HG03108 (cell line): Measurements from ENCODE around the gene GOLGA7B.
"Not testable (repeated sequence)": the region's sequence is repeated elsewhere in the genome, so short reads cannot be mapped to it uniquely, and the experiment has no call there.

Experiments used
- ATAC-seq: cut with Tn5 transposase; IDR thresholded peaks from one replicate; pipeline ENCODE4 v1.9.1; 2021; ENCODE audit warnings: moderate library complexity; ENCODE audit not compliant: unreplicated experiment

Gene GOLGA7B

DNA sequence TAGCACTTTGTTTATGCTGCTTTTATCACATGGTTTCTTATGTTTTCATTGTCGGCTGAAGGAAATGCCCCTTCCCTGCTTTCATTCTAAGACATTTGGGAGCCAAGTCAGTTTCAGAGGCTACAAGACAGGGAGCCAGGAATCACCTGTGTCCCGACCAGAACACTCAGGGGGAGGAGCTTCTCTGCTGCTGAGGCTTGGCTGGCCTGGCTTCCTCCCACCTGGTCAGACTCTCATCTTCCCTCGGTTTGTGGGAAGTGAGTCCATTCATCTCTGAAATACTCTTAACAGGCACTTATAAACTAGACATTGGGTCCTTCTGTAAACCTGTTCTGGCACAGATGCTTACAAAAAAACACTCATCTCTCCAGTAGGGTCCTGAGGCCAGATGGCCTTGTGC, 19.6 kb upstream of the GOLGA7B start:
- ATAC-seq, result no peak

DNA sequence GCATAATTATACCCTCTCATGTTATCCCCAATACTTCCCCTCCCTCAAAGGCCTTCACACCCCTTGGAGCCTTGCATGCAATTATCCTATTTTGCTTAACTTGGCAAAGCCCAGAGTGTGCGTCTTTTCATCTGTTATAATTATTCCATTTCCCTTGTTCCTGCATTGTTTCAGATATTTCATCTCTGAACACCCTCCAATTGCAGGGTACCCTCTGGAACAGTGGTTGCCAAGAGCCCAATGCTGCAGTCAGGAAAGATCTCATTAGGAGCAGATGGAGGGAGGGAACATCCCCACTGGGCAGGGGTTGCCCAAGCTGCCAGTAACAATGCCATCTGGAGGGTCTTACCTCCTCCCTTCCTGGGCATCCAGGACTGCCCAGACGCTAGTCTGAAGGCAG, 18.4 kb upstream of the GOLGA7B start:
- no peak for ATAC-seq

DNA sequence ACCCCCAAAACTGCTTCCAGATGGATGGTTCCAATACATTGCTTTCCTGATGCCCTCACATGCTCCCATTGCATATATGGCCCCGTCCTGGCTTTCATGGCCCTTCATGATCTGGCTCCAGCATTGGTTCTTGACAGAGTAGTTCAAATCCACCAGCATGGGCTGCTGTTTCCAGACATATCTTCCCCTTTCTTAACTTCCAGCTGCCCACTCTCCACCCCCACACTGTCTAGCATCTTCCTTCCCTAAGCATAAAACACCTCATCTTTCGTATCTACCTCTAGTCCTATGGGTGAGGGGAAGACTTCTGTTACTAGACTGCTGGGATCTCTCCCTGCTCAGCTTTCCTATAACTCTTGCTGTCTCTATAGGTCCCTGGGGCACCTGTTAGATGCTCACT, 13.2 kb upstream of the GOLGA7B start:
- ATAC-seq, result no peak

DNA sequence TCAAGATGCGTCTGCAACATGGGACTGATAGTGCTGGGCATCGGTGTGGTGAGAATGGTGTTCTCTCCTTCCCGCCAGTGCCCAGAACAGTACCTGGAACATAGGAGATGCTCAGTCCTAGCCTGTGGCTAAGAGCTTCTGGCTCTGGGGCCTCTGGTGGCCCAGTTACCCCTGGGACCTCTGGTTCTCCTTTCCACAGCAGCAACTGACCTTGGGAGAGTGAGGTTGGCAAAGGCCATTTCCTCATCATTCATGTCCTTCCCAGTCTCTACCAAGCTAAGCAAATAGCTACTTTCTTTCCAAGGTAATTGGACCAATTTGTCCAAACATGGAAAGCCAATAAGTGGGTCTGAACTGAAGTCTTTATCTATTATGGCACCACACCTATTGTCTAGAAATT, 11.6 kb upstream of the GOLGA7B start:
- ATAC-seq, result no peak

DNA sequence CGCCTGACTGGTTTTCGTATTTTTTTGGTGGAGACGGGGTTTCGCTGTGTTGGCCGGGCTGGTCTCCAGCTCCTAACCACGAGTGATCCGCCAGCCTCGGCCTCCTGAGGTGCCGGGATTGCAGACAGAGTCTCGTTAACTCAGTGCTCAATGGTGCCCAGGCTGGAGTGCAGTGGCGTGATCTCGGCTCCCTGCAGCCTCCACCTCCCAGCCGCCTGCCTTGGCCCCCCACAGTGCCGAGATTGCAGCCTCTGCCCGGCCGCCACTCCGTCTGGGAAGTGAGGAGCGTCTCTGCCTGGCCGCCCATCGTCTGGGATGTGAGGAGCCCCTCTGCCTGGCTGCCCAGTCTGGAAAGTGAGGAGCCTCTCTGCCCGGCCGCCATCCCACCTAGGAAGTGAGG, 8.5 kb upstream of the GOLGA7B start:
- ATAC-seq, result not testable (repeated sequence)

DNA sequence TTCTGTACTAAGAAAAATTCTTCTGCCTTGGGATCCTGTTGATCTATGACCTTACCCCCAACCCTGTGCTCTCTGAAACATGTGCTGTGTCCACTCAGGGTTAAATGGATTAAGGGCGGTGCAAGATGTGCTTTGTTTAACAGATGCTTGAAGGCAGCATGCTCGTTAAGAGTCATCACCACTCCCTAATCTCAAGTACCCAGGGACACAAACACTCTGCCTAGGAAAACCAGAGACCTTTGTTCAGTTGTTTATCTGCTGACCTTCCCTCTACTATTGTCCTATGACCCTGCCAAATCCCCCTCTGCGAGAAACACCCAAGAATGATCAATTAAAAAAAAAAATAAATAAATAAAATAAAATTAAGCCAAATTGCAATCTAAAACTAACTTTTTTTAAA, 7.5 kb upstream of the GOLGA7B start:
- ATAC-seq, result not testable (repeated sequence)

DNA sequence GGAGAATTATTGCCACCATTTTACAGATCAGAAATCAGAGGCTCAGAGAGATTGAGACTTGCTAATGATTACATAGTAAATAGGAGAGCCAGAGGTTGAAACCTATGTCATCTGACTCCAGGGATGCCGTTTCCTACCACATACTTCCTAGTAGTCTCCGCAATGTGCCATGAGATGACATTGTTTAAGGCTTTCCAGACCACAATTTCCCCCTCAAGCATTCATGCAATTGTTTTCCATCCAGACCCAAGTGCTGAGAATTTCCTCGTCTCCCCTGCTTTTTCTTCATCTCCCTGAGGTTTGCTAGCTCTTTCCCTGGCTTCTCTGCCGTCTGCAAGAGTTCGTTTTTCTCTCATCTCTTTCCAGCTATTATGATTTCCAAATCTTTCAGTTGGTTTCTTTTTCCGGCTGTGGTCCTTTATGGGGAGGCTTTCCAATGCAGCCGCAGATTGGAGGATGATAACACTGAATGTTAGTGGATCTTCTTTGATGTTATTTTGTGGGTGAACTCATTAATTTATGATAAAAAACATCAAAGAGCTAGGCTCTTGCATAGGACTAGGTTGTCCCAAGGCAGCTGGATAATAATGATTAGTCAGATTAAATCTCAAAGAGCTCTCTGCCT, 6.9 kb upstream of the GOLGA7B start:
- ATAC-seq, result no peak

DNA sequence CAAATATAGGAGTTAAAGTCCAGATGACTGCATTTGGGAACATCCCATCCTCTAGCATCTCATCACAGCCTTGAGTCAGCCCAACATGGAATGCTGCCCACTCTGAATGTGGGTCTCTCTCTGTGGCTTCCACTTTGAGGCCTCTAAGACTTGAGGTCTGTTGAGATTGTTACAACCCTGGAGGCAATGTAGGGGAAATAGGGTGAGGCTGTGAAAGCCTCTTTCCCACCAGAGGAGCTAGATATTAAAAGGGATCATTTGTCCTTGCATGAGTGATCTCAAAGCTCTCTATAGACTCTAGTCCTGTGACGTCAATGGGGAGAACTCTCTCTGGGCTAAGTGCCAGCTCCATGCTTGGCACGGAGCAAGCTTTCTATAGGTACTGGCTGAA, 6.4 kb upstream of the GOLGA7B start:
- no peak for ATAC-seq

DNA sequence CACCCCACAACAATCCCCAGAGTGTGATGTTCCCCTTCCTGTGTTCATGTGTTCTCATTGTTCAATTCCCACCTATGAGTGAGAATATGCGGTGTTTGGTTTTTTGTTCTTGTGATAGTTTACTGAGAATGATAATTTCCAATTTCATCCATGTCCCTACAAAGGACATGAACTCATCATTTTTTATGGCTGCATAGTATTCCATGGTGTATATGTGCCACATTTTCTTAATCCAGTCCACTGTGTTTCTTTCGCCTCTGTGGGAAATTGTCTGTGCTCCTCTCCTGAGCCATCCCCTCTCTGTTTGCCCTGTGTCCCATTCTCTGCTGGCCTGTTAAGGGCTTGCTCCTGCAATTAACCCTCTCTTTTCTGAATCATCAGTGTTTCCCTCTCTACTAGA, 5.7 kb upstream of the GOLGA7B start:
- ATAC-seq, result not testable (repeated sequence)

DNA sequence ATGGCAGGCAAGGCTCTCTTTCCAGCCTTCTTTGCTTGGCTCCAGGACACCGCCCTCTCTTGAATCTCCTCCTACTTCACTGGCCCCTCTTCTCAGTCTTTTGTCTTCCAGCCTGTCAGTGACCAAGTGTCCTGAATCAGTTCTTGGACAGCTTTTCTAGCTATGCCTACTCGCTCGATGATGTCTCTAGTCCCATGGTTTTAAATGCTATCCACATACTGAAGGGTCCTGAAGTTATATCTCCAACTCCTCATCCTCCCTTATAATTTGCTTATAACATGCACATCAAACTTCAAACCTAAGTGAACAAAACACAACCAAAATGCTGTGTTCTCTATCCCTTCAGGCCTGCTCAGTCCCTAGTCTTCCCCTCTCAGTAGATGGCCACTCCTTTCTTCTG, 5.0 kb upstream of the GOLGA7B start:
- ATAC-seq, result no peak

DNA sequence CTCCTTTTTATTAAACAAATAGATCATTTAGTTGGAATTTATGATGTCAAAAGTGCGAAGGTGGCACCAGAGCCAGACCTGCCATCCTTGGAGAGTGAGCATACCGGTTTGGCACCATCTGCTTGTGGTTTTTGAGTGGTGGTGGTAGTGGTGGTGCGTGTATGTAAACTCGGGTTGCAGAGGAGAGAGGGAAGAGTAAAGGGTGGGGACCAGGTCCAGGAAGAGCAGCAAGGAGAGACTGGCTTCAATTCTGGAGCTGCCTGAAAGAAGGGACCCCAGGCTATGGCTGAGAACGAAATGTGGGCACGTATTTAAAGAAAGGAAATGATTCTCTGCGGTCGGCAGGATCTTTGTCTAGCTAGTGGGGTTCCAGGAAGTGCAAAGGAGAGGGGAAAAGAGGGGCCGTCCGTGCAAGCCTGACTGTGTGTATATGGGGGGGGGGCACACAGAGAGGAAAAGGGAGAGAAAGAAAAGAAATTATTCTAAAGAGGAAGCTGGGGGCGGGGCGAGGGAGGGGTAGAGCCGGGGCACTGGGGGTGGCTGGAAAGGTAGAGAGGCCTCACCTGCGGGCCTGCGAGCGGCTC, 448 bp upstream of the GOLGA7B start:
- ATAC-seq, result no peak

DNA sequence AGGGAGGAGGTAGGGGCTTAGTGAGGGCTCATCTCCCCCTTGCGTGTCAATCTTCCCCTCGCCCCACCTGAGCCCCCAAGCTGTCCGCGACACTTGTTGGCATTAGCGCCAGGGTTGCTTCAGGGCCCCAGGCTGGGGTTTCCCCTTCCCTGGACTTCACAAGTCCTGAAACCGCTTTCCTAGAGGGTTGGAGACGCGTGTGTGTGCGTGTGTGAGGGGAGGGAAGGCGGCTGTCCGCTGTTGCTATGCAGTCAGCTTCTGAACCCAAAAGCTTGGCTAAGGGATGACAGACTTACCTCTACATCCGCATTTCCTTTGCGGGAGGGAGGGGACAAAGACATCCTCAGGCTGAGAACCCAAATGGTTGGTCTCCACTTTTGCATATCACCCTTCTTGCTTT, 803 bp downstream of the GOLGA7B start:
- ATAC-seq, result no peak

DNA sequence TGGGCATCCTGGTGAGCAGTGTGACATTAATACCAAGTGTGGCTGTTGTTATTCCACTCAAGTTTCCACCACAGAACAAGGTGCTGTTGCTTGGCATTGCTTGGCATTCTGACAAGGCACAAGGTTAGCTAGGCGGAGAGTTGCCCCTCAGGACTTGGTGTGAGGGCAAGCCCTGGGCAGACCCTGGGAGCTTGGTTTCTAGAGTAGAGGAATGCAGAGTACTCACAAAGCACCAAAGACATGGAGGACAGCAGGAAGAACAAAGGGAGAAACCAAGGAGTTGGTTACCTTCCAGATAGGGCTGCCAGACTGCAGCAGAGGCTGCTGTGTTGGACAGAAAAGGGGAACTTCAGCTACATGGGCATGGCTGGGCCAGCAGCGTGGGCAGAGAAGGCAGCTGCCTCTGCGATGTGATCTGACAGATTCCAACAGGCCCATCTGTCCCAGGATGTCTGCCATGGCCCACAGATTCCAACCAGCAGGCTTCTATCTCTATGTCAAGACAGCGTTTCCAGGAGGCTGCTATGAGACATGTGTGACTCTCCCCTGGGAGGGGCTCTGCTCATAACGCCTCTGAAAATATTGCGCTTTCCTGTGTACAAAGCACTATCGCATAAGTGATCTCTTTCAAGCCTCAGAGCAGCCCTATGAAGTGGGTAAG, 1.8 kb downstream of the GOLGA7B start:
- no peak for ATAC-seq

DNA sequence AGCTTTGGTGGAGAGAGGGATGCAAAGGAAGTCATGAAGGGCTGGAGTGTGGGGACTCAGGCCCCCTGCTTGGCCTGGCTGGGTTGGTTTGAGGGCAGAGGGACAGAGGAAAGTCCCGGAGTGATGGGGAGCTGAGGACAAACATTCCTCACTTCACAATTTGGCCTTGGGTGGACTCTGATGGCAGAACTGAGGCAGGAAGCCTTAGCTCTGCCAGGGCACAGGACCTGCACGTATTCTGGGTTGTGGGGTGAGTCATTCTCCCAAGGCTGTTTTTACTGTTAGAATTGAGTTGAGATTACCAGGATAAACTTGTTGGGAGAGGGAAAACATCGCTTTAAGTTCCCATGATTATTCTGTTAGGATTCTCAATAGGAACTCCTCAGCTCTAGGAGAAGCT, 2.6 kb downstream of the GOLGA7B start:
- ATAC-seq, result no peak

DNA sequence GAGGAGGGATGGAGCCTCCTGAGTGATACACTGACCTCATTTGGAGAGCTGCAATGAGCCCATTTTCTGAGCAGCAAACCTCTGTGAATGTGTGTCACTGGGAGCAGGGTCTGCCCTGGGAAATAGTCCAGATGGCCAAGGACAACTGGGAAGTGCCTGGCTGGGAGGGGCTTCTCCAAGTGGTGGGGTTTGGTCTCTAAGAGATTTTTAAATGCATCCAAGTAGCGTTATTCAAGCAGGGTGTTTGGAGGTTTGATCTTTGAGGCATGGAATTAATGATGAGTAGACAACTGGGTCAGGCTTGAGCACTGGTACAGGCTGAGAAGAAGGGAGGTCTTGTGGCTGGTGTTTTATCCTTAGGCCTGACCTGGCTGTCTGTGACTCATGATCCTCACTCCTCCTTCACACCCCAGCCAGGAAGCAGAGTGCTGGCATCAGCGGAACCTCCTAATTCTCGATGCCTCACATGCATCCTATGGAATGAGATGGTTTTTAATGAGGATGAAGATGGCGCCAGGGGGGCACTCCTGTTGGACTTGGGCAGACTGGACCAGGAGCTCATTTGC, 3.3 kb downstream of the GOLGA7B start:
- ATAC-seq, result no peak

DNA sequence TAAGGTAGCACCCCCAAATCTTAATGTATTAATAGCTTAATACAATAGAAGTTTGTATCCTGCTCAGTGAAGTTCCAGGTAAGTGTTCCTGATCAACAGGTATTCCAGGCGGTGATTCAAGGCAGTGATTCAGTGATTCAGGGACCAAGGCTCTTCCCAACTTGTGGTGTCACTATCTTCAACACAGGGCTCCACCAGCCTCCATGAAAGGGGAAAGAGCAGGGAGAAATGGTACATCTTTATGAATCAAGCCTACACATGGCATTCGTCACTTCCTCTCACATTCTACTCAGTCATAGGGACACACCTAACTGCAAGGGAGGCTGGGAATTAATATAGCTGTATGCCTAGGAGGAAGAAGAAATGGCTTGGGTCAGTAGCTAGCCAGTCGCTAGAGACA, 5.1 kb downstream of the GOLGA7B start:
- ATAC-seq, result no peak

DNA sequence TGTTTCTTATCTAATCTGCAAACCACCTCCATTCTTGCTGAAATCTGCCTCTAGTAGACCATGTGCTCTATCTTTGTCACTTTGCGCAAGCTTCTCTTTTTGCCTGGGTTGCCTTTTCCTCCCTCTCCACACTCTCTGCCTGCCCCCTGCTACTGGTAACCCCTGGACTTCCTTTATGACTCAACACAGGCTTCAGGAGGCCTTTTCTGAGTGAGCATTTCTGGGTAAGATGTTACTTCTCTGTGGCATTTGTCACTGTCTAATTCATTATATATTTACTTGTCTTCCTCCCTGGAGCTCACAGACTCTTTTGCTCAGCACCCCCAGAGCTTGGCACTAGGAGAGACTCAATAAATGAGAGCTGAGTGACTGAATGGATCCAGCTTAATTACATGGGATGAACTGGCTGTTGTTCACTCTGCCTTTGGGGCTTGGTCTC, 8.4 kb downstream of the GOLGA7B start:
- ATAC-seq, result no peak

DNA sequence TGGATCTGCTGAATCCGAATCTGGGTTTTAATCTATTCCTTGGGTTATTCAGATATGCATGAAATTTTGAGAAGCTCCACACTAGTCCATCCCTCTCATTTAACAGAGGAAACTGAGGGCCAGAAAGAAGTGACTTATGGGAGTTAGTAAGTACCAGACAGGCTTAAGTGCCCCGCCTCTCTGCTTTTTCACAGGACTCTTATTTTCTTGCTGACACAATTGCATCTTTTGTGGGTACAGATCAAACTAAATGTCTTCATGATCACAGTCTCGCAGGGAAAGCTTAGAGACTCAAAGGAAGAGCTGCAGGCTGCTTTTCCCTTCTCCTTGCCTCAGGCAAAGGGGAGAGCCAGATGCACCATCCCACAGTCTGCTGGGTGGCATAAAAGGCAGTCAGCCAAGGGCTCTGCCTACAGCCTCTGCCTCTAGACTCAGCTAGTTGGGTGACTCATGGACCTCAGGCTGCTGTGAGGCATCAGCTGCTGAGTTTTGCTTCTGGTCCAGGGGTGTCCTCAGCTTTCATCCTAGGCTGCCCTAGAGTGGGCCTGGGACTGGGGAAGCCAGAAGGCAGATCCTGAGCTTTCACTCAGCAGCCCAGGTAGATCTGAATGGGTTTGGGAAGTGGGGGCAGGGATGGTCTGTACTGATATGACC, 11.6 kb downstream of the GOLGA7B start:
- ATAC-seq, result no peak

DNA sequence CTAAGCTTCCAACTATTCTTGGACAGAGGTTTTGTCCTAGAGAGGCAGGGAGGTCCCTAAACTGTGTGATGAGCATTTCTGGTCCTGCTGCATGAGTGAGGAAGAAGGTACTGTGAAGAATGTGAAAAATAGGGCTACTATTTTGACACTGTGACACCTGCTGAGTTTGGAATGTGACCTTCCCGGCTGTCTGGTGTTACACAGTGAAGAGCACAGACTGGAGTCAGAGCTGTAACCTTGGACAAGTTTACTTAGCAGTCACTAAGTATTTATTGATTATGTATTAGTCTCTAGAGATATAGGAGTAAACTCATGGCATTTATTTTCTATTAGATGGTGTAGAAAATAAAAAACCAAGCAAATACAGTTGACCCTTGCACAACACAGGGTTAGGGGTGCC, 12.3 kb downstream of the GOLGA7B start:
- ATAC-seq, result no peak

DNA sequence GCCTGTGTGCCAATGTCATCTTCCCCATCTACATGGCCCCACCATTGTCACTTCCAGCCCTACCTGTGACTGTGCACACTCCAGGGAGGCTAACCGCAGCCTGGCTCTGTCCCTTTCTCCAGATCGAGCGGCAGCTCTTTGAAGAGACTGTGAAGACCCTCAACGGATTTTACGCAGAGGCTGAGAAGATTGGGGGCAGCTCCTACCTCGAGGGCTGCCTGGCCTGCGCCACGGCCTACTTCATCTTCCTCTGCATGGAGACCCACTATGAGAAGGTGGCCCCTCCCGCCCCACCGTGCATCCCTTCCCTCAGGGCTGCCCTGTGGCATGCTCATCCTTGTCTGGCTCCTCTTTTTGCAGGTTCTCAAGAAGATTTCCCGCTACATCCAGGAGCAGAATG, 14.2 kb downstream of the GOLGA7B start:
- no peak for ATAC-seq

DNA sequence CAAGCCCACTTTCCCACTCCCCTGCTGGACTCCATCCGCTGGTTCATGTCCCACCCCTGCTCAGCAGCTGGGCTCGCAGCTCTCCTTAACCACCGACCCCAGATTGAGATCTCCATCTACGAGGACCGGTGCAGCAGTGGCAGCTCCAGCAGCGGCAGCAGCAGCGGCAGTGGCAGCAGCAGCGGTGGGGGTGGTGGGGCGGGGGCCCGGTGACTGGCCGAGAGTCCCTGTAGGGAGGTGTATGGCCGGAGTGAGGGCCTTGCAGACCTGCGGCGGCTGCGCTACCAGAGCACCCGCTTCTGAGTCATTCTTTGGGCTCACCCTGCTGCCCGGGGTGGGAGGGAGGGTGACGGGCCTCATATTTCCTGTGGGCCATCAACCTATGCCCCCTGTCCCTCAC, 15.8 kb downstream of the GOLGA7B start:
- ATAC-seq, result no peak
